CD14-positive monocyte (primary cell): ENCODE data around the gene WFDC11. TPM values are rescaled to one million over a fixed set of nuclear protein-coding genes. Genes with fewer than 3 reads are reported as not detected.

Source experiments
- DNase-seq, 3 donors: peaks; one replicate each; pipeline ENCODE4 v3.0.0-alpha.2; 2011 to 2022
- H2AFZ ChIP-seq: 2 replicates; pipeline ENCODE4 v1.6.0; 2012; ENCODE audit warnings: mild to moderate bottlenecking, low read depth, low read length, inconsistent platforms; ENCODE audit not compliant: insufficient read depth, poor library complexity, severe bottlenecking
- H3K27ac ChIP-seq, 2 donors: 1 replicate in 1 of 2; 2 replicates in 1 of 2; pipeline ENCODE4 v1.5.1; 2012 to 2013; ENCODE audit warnings: low read length in 2 of 2, control low read depth in 1 of 2, inconsistent platforms in 1 of 2, low read depth in 1 of 2, mild to moderate bottlenecking in 1 of 2
- H3K27me3 ChIP-seq, 2 donors: one replicate each; pipeline versions ENCODE4 v1.6.0 to v1.6.1; 2011 to 2013; ENCODE audit warnings: low read length in 2 of 2; ENCODE audit not compliant: control insufficient read depth in 2 of 2, insufficient read depth in 2 of 2
- H3K36me3 ChIP-seq, 2 donors: replicated peaks in 1 of 2; 1 replicate in 1 of 2; 2 replicates in 1 of 2; pipeline versions ENCODE4 v1.5.1 to v1.6.1; 2012 to 2013; ENCODE audit warnings: low read length in 2 of 2, control low read depth in 1 of 2, inconsistent platforms in 1 of 2, mild to moderate bottlenecking in 1 of 2; ENCODE audit not compliant: insufficient read depth in 2 of 2, control insufficient read depth in 1 of 2
- H3K4me1 ChIP-seq, 2 donors: 1 replicate in 1 of 2; 2 replicates in 1 of 2; pipeline versions ENCODE4 v1.5.1 to v1.6.1; 2012 to 2013; ENCODE audit warnings: low read length in 2 of 2, control low read depth in 1 of 2, inconsistent platforms in 1 of 2, mild to moderate bottlenecking in 1 of 2, moderate library complexity in 1 of 2; ENCODE audit not compliant: insufficient read depth in 2 of 2, control insufficient read depth in 1 of 2
- H3K4me2 ChIP-seq: replicated peaks from 2 replicates; pipeline ENCODE3; 2012; ENCODE audit warnings: low read length, moderate library complexity, mild to moderate bottlenecking; ENCODE audit not compliant: poor library complexity, severe bottlenecking; ENCODE audit errors: extremely low read depth
- H3K4me3 ChIP-seq, 3 experiments: fragments of 200-600 bp in 1 of 3; sonication (generic) in 1 of 3; replicated peaks in 1 of 3; 1 replicate in 2 of 3; 2 replicates in 1 of 3; pipeline ENCODE4 v1.5.1; 2011 to 2013; ENCODE audit warnings: low read length in 3 of 3, mild to moderate bottlenecking in 3 of 3, control low read depth in 2 of 3, low read depth in 2 of 3, inconsistent platforms in 1 of 3, moderate library complexity in 1 of 3
- H3K79me2 ChIP-seq: 2 replicates; pipeline ENCODE4 v1.6.0; 2012; ENCODE audit warnings: mild to moderate bottlenecking, control low read depth, inconsistent platforms, low read length, moderate library complexity; ENCODE audit not compliant: insufficient read depth
- H3K9ac ChIP-seq: 2 replicates; pipeline ENCODE4 v1.6.0; 2017; ENCODE audit warnings: low read length, mild to moderate bottlenecking; ENCODE audit not compliant: insufficient read depth, poor library complexity, severe bottlenecking
- H3K9me3 ChIP-seq, 2 donors: replicated peaks in 1 of 2; 1 replicate in 1 of 2; 2 replicates in 1 of 2; pipeline versions ENCODE4 v1.5.1 to v1.6.1; 2012 to 2013; ENCODE audit warnings: low read length in 2 of 2, control low read depth in 1 of 2; ENCODE audit not compliant: control insufficient read depth in 1 of 2, insufficient read depth in 1 of 2
- H4K20me1 ChIP-seq: 2 replicates; pipeline ENCODE4 v1.6.0; 2012; ENCODE audit warnings: mild to moderate bottlenecking, low read length, control low read depth, moderate library complexity; ENCODE audit not compliant: insufficient read depth
- H3K27ac Mint-ChIP-seq, 7 donors: one replicate each; pipeline ENCODE4 v1.8.0; 2020; ENCODE audit warnings: mild to moderate bottlenecking in 7 of 7, mixed read lengths in 7 of 7, moderate library complexity in 6 of 7, inconsistent platforms in 2 of 7
- H3K27me3 Mint-ChIP-seq, 3 donors: one replicate each; pipeline ENCODE4 v1.8.0; 2021 to 2022; ENCODE audit warnings: low read depth in 3 of 3, mild to moderate bottlenecking in 3 of 3, mixed read lengths in 3 of 3, moderate library complexity in 3 of 3, inconsistent platforms in 1 of 3
- H3K36me3 Mint-ChIP-seq, 2 donors: one replicate each; pipeline ENCODE4 v1.8.0; 2020; ENCODE audit warnings: mixed read lengths in 2 of 2, inconsistent platforms in 1 of 2, mild to moderate bottlenecking in 1 of 2
- H3K4me1 Mint-ChIP-seq: one replicate; pipeline ENCODE4 v1.8.0; 2020; ENCODE audit warnings: mild to moderate bottlenecking, mixed read lengths
- H3K4me3 Mint-ChIP-seq, 2 donors: one replicate each; pipeline ENCODE4 v1.8.0; 2020; ENCODE audit warnings: mild to moderate bottlenecking in 2 of 2, mixed read lengths in 2 of 2, moderate library complexity in 1 of 2
- H3K9me3 Mint-ChIP-seq, 7 donors: one replicate each; pipeline ENCODE4 v1.8.0; 2020 to 2022; ENCODE audit warnings: mixed read lengths in 7 of 7, mild to moderate bottlenecking in 6 of 7, moderate library complexity in 6 of 7, inconsistent platforms in 2 of 7
- CTCF ChIP-seq: fragments of 200-600 bp; IDR thresholded peaks from one replicate; pipeline ENCODE4 v1.8.0; 2022; ENCODE audit warnings: antibody characterized with exemption, mild to moderate bottlenecking
- whole genome bisulfite sequencing: methylation state at CpG from one replicate; pipeline ENCODE4 v1.1.5; 2013; ENCODE audit warnings: missing lambda C conversion rate; ENCODE audit not compliant: insufficient coverage; 5-methylcytosine and 5-hydroxymethylcytosine counted together
- intact Hi-C, 2 donors: fragments of 100-400 bp; cut with micrococcal nuclease; formaldehyde crosslinking; loops; one replicate each; pipeline versions ENCODE4 v1.15.0 to v1.15.1; 2023
- polyA plus RNA-seq, 3 donors: library from polyadenylated mRNA; depleted of rRNA in 1 of 3; unstranded in 2 of 3; stranded (reverse) in 1 of 3; fragments of 300-500 nt in 2 of 3; fragments of >200 nt in 1 of 3; fragmentation: Illumina TruSeq in 2 of 3; gene quantifications; 1 replicate in 2 of 3; 2 replicates in 1 of 3; pipeline ENCODE4 v1.2.3, GENCODE V29; 2012 to 2021

WFDC11 gene
- polyA plus RNA-seq, 3 donors: not detected

GRCh38 chr20:45649312-45649863, 20.7 kb downstream of the WFDC11 start:
- no peak for DNase-seq
- no peak overlapping the region for H3K9ac ChIP-seq
- H3K4me1 Mint-ChIP-seq: no peaks in the 10 kb centered on the region
- peaks cover 5 to 16% (median 8%) of the 10 kb centered on the region in 7 donors for H3K9me3 Mint-ChIP-seq
- H3K36me3 ChIP-seq: no peaks in the 10 kb centered on the region
- no peak overlapping the region for H3K27ac Mint-ChIP-seq
- H3K36me3 Mint-ChIP-seq: no peaks in the 10 kb centered on the region
- H3K27me3 ChIP-seq: no peaks in the 10 kb centered on the region
- intact Hi-C loops: no loop called here
- no peak overlapping the region for H3K4me2 ChIP-seq
- peaks cover 0 to 7% of the 10 kb centered on the region in 2 donors for H3K9me3 ChIP-seq
- H3K27ac ChIP-seq: no peak overlapping the region
- H3K27me3 Mint-ChIP-seq: peaks cover 2 to 4% (median 4%) of the 10 kb centered on the region in 3 donors
- no peak overlapping the region for H3K4me3 Mint-ChIP-seq
- no peak overlapping the region for H2AFZ ChIP-seq
- 97% methylated on average over 5 of the region's 6 CpGs for WGBS
- TF ChIP-seq CTCF: no peak
- no peak overlapping the region for H3K4me3 ChIP-seq
- no peaks in the 10 kb centered on the region for H3K4me1 ChIP-seq
- H3K79me2 ChIP-seq: no peaks in the 10 kb centered on the region
- no peaks in the 10 kb centered on the region for H4K20me1 ChIP-seq

DNA sequence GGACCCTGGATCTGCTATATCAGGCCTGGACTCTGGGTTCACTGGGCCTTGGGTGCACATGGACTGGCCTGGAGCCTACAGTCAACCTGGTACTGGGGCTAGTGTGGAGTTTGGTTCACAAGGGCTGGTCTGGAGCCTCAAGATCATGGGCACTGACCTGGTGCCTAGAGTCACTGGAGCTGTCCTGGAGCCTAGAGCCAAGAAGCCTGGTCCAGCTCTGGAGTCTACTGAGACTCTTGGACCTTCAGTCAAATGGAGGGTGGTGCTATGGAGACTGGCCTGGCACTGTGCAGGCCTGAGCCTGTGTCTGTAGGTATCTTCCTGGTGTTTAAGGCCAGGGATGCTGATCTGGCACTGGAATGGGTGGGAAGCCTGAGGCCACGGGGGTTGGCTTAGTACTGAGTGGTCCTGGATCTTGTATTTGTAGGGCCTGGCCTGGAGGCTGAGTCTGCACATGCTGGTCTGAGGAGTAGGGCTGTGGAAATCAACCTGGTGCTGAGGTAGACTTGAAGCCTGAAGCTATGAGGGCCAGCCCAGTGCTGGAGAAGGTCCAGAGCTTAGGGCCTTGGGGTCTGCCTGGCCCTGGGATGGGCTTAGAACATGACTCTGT, 22.5 kb downstream of the WFDC11 start:
- DNase-seq: no peak
- TF ChIP-seq CTCF: no peak
- H3K27ac Mint-ChIP-seq: no peak overlapping the region
- no peaks in the 10 kb centered on the region for H3K4me1 Mint-ChIP-seq
- Histone ChIP-seq H3K36me3 (no peaks in the 10 kb centered on the region), H3K27me3 (no peaks in the 10 kb centered on the region), H4K20me1 (no peaks in the 10 kb centered on the region), H3K9me3 (peaks cover 0 to 7% of the 10 kb centered on the region in 2 donors), H3K4me1 (no peaks in the 10 kb centered on the region), H3K79me2 (no peaks in the 10 kb centered on the region), H3K9ac (no peak overlapping the region), H3K27ac (no peak overlapping the region), H3K4me2 (no peak overlapping the region), H3K4me3 (no peak overlapping the region), H2AFZ (no peak overlapping the region)
- peaks cover 4 to 7% (median 6%) of the 10 kb centered on the region in 3 donors for H3K27me3 Mint-ChIP-seq
- H3K36me3 Mint-ChIP-seq: no peaks in the 10 kb centered on the region
- intact Hi-C loops: no loop called here
- WGBS: 50% methylated on average over 1 of the region's 1 CpG
- peaks cover 5 to 15% (median 8%) of the 10 kb centered on the region in 7 donors for H3K9me3 Mint-ChIP-seq
- H3K4me3 Mint-ChIP-seq: no peak overlapping the region
